ENCODE measurements around the gene HBE1. TPM values are rescaled to one million over a fixed set of nuclear protein-coding genes. Genes with fewer than 3 reads are reported as not detected.
"Not testable (repeated sequence)": the region's sequence is repeated elsewhere in the genome, so short reads cannot be mapped to it uniquely, and the experiment has no call there.

Gene HBE1
- total and polyA plus RNA-seq, 3 donors from 2014 or later: 0.87 TPM; not detected in 2

DNA sequence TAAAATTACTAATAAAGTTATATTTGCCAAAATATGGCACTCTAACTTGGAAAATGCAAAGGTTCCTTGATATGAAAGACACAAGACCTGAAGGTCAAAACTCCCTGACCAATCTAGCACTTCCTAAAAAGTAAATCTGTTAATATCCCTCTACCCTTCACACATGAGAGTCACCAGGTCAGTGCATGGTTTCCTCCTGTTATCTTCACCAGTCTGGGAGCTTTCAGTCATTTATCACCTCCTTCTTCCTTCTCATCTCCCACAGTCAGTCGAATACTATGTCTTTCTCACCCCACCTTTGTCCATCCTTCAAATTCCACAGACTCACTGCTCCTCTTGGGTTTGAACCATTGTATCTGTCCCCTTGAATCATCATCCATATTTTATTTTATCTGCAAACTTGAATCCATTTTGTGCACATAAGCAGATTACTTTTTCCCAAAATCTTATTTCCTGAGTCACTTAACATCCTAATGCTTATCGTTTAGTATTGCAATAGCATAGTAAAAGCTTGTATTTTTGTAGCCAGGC, 2.6 kb downstream of the HBE1 start:
- no peaks in the 10 kb centered on the region for H3K27me3 ChIP-seq
- no peak for DNase-seq
- TF ChIP-seq, protein P1, sequence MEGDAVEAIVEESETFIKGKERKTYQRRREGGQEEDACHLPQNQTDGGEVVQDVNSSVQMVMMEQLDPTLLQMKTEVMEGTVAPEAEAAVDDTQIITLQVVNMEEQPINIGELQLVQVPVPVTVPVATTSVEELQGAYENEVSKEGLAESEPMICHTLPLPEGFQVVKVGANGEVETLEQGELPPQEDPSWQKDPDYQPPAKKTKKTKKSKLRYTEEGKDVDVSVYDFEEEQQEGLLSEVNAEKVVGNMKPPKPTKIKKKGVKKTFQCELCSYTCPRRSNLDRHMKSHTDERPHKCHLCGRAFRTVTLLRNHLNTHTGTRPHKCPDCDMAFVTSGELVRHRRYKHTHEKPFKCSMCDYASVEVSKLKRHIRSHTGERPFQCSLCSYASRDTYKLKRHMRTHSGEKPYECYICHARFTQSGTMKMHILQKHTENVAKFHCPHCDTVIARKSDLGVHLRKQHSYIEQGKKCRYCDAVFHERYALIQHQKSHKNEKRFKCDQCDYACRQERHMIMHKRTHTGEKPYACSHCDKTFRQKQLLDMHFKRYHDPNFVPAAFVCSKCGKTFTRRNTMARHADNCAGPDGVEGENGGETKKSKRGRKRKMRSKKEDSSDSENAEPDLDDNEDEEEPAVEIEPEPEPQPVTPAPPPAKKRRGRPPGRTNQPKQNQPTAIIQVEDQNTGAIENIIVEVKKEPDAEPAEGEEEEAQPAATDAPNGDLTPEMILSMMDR (IDR thresholded peaks at IDR 0.05): no peak
- TF ChIP-seq POLR2A (IDR thresholded peaks at IDR 0.05): no peak
- H3K36me3 ChIP-seq (ENCODE audit: low read depth, missing control alignments): no peaks in the 10 kb centered on the region
- intact Hi-C loops (cut with DNase I; ENCODE audit: low total_unique reads): no loop called here
- no peaks in the 10 kb centered on the region for H3K9me3 ChIP-seq
- H3K4me1 ChIP-seq: no peaks in the 10 kb centered on the region
- no peak overlapping the region for H3K27ac ChIP-seq
- WGBS, 2 donors: 87 to 93% methylated on average over 2 of the region's 2 CpGs
- no peak overlapping the region for H3K4me3 ChIP-seq

DNA sequence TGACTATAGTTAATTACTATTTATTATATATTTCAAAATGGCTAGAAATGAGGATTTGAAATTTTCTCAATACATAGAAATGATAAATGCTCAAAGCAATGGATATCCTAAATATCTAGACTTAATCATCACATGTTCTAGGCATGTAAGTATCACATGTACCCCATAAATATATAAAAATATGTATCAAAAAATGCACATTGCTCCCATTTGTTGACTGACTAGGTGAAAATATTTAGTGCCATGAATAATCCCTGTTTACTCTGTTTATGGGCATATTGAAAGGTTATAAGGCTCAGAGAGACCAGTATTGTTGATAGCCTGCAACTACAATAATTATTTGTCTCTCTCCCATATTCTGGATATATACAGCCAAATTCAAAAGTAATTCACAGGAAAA, 3.1 kb downstream of the HBE1 start:
- Histone ChIP-seq H3K4me3 (no peak overlapping the region), H3K36me3 (ENCODE audit: low read depth, missing control alignments) (no peaks in the 10 kb centered on the region), H3K9me3 (no peaks in the 10 kb centered on the region), H3K4me1 (no peaks in the 10 kb centered on the region), H3K27ac (no peak overlapping the region), H3K27me3 (no peaks in the 10 kb centered on the region)
- intact Hi-C loops (cut with DNase I; ENCODE audit: low total_unique reads): no loop called here
- TF ChIP-seq, protein P1 (IDR thresholded peaks at IDR 0.05): no peak
- TF ChIP-seq POLR2A (IDR thresholded peaks at IDR 0.05): no peak
- DNase-seq: no peak

DNA sequence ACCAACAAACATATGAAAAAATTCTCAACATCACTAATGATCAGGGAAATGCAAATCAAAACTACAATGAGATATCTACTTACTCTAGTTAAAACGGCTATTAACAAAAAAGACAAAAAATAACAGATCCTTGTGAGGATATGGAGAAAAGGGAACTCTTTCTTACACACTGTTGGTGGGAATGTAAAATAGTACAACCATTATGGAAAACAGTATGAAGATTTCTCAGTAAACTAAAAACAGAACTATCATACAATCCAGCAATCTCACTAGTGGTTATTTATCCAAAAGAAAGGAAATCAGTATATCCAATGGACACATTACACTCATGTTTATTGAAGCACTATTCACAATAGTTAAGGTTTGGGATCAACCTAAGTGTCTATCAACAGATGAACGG, 3.9 kb downstream of the HBE1 start:
- H3K4me1 ChIP-seq: no peaks in the 10 kb centered on the region
- no peak overlapping the region for H3K27ac ChIP-seq
- no peaks in the 10 kb centered on the region for H3K27me3 ChIP-seq
- no peak overlapping the region for H3K4me3 ChIP-seq
- intact Hi-C loops (cut with DNase I; ENCODE audit: low total_unique reads): no loop called here
- TF ChIP-seq, protein P1 (IDR thresholded peaks at IDR 0.05): no peak
- no peak for TF ChIP-seq POLR2A (IDR thresholded peaks at IDR 0.05)
- H3K36me3 ChIP-seq (ENCODE audit: low read depth, missing control alignments): no peaks in the 10 kb centered on the region
- no peaks in the 10 kb centered on the region for H3K9me3 ChIP-seq
- 71% methylated on average over 2 of the region's 2 CpGs for WGBS, 2 donors
- no peak for DNase-seq

DNA sequence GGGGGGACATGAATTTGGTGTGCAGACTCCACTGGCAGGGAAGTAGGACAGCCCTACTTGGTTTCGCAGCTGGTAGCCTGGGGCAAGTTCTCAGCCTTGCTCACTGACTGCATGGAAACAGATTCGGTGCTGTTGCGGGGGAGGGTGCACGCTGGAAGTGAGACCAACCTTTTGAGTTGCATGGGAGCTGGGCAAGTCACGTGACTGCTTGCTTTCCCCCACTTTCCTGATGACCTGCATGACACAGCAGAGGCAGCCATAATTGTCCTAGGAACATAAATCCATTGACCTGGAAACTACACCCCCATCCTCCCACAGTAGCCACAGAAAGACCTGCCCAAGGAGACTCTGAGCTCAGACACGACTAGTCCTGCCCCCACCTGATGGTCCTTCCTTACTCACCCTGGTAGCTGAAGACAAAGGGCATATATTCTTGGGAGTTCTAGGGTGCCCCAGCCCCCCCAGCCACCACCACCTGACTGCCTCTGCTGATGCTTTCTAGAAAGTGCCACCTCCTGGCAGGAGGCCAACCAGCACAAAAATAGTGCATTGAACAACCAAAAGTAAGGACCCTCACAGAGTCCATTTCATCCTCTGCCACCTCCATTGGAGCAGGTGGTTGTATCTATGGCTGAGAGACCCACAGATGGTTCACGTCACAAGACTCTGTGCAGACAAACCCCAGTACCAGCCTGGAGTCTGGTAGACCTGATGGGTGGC, 11.0 kb downstream of the HBE1 start:
- no peak for TF ChIP-seq POLR2A (IDR thresholded peaks at IDR 0.05)
- TF ChIP-seq, protein P1 (IDR thresholded peaks at IDR 0.05): no peak
- H3K27ac ChIP-seq: no peak overlapping the region
- H3K27me3 ChIP-seq: no peaks in the 10 kb centered on the region
- H3K4me3 ChIP-seq: no peak overlapping the region
- intact Hi-C loops (cut with DNase I; ENCODE audit: low total_unique reads): no loop called here
- no peaks in the 10 kb centered on the region for H3K4me1 ChIP-seq
- 71 to 85% methylated on average over 7 of the region's 7 CpGs for WGBS, 2 donors
- no peaks in the 10 kb centered on the region for H3K36me3 ChIP-seq (ENCODE audit: low read depth, missing control alignments)
- no peak for DNase-seq
- no peaks in the 10 kb centered on the region for H3K9me3 ChIP-seq

GRCh38 chr11:5257296-5257695, 12.4 kb downstream of the HBE1 start:
- Histone ChIP-seq H3K27me3 (no peaks in the 10 kb centered on the region), H3K36me3 (ENCODE audit: low read depth, missing control alignments) (no peaks in the 10 kb centered on the region)

DNA sequence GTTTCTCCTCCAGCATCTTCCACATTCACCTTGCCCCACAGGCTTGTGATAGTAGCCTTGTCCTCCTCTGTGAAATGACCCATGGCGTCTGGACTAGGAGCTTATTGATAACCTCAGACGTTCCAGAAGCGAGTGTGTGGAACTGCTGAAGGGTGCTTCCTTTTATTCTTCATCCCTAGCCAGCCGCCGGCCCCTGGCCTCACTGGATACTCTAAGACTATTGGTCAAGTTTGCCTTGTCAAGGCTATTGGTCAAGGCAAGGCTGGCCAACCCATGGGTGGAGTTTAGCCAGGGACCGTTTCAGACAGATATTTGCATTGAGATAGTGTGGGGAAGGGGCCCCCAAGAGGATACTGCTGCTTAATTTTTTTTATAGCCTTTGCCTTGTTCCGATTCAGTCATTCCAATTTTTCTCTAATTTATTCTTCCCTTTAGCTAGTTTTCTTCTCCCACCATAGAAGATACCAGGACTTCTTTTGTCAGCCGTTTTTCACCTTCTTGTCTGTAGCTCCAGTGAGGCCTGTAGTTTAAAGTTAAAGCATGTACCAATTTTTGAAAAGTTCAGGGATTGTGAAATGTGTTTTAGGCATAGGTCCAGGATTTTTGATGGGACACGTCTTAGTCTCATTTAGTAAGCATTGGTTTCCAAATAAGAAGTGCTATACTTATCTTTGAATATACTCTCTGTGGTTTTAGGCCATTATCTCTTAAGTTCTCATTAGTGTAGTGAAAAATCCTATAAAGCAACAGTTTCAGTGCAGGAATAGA, 14.9 kb downstream of the HBE1 start, which contains the start of gene HBG2:
Gene HBG2 (minus strand): TSS at position 136 of the 768 bp plus-strand sequence. CDS start 53 bp downstream, at position 83.
- H3K4me1 ChIP-seq; H3K9me3 ChIP-seq; H3K27ac ChIP-seq; intact Hi-C loops (cut with DNase I; ENCODE audit: low total_unique reads); H3K36me3 ChIP-seq (ENCODE audit: low read depth, missing control alignments); H3K4me3 ChIP-seq; DNase-seq; H3K27me3 ChIP-seq: not testable (repeated sequence)
- 64 to 72% methylated on average over 4 of the region's 9 CpGs for WGBS, 2 donors

More at GRCh38 chr11:5257296-5257695, 12.4 kb downstream of the HBE1 start:
- no peaks in the 10 kb centered on the region for H3K4me1 ChIP-seq
- H3K9me3 ChIP-seq: no peaks in the 10 kb centered on the region
- no peak overlapping the region for H3K4me3 ChIP-seq
- H3K27ac ChIP-seq: no peak overlapping the region
- intact Hi-C loops (cut with DNase I; ENCODE audit: low total_unique reads): no loop called here
- TF ChIP-seq POLR2A (IDR thresholded peaks at IDR 0.05): no peak
- TF ChIP-seq, protein P1 (IDR thresholded peaks at IDR 0.05): no peak
- 33 to 49% methylated on average over 2 of the region's 2 CpGs for WGBS, 2 donors
- no peak for DNase-seq

- H3K4me1 ChIP-seq; H3K36me3 ChIP-seq (ENCODE audit: low read depth, missing control alignments); H3K27me3 ChIP-seq; H3K9me3 ChIP-seq; H3K27ac ChIP-seq; DNase-seq; H3K4me3 ChIP-seq; intact Hi-C loops (cut with DNase I; ENCODE audit: low total_unique reads): not testable (repeated sequence)
- 87 to 89% methylated on average over 2 of the region's 2 CpGs for WGBS, 2 donors
Measured at GRCh38 chr11:5254023-5254422, 15.7 kb downstream of the HBE1 start.

Measured in testis (tissue), 3 donors.